ENCODE data around the gene GRIN2C.
A peak's percentile ranks its signal among the peaks of the same experiment; 100 is the strongest.
"Not testable (repeated sequence)": the region's sequence is repeated elsewhere in the genome, so short reads cannot be mapped to it uniquely, and the experiment has no call there.

GRIN2C gene

GRCh38 chr17:74859459-74860228 is at the start of gene GRIN2C:
Gene GRIN2C (minus strand): TSS chr17:74859885. CDS start chr17:74855092, 4,793 bp downstream.
- in situ Hi-C loops (cut with HindIII; ENCODE audit: low sequenced_read_pairs): no loop called here
- TF ChIP-seq CTCF (IDR thresholded peaks at IDR 0.05; ENCODE audit: low read depth, low read length): peak; percentile 13
- H3K4me3 ChIP-seq (ENCODE audit: low read depth, low read length): no peak within 1 kb of the TSS

GRCh38 chr17:74909097-74909496 is 49.4 kb upstream of the GRIN2C start:
- H3K4me3 ChIP-seq (ENCODE audit: low read depth, low read length); in situ Hi-C loops (cut with HindIII; ENCODE audit: low sequenced_read_pairs); DNase-seq (ENCODE audit: low read depth, low spot score): not testable (repeated sequence)

More at GRCh38 chr17:74859459-74860228, at the start of gene GRIN2C:
- no peak for DNase-seq (ENCODE audit: low read depth, low spot score)

- no peak for DNase-seq (ENCODE audit: low read depth, low spot score)
- H3K4me3 ChIP-seq (ENCODE audit: low read depth, low read length): no peak overlapping the region
- no peak for TF ChIP-seq CTCF (IDR thresholded peaks at IDR 0.05; ENCODE audit: low read depth, low read length)
- in situ Hi-C loops (cut with HindIII; ENCODE audit: low sequenced_read_pairs): no loop called here
Measured at GRCh38 chr17:74907012-74907411, 47.3 kb upstream of the GRIN2C start.

- in situ Hi-C loops (cut with HindIII; ENCODE audit: low sequenced_read_pairs); DNase-seq (ENCODE audit: low read depth, low spot score); H3K4me3 ChIP-seq (ENCODE audit: low read depth, low read length): not testable (repeated sequence)
Measured at GRCh38 chr17:74906214-74906793, 46.6 kb upstream of the GRIN2C start.

GRCh38 chr17:74904687-74905409 is 45.2 kb upstream of the GRIN2C start:
- DNase-seq (ENCODE audit: low read depth, low spot score): no peak
- TF ChIP-seq CTCF (IDR thresholded peaks at IDR 0.05; ENCODE audit: low read depth, low read length): no peak
- in situ Hi-C loops (cut with HindIII; ENCODE audit: low sequenced_read_pairs): no loop called here
- H3K4me3 ChIP-seq (ENCODE audit: low read depth, low read length): no peak overlapping the region

- no peak overlapping the region for H3K4me3 ChIP-seq (ENCODE audit: low read depth, low read length)
- in situ Hi-C loops (cut with HindIII; ENCODE audit: low sequenced_read_pairs): no loop called here
- no peak for DNase-seq (ENCODE audit: low read depth, low spot score)
- no peak for TF ChIP-seq CTCF (IDR thresholded peaks at IDR 0.05; ENCODE audit: low read depth, low read length)
Measured at GRCh38 chr17:74903671-74904070, 44.0 kb upstream of the GRIN2C start.

GRCh38 chr17:74903034-74903433 is 43.3 kb upstream of the GRIN2C start:
- no peak overlapping the region for H3K4me3 ChIP-seq (ENCODE audit: low read depth, low read length)
- in situ Hi-C loops (cut with HindIII; ENCODE audit: low sequenced_read_pairs): no loop called here
- no peak for TF ChIP-seq CTCF (IDR thresholded peaks at IDR 0.05; ENCODE audit: low read depth, low read length)
- no peak for DNase-seq (ENCODE audit: low read depth, low spot score)

Measured in astrocyte of the spinal cord (primary cell).